GM23338 (cell line): ENCODE measurements around the gene MAT2A. TPM values are rescaled to one million over a fixed set of nuclear protein-coding genes. Genes with fewer than 3 reads are reported as not detected.

Experiments used
- ETS1 ChIP-seq: IDR thresholded peaks from 2 replicates; pipeline ENCODE4 v1.6.1; 2016; ENCODE audit warnings: antibody characterized with exemption
- EZH2 ChIP-seq: fragments of 200-600 bp; sonication (generic); IDR thresholded peaks from one replicate; pipeline ENCODE4 v1.8.0; 2017; ENCODE audit warnings: antibody characterized with exemption, mild to moderate bottlenecking, low read depth; ENCODE audit not compliant: unreplicated experiment
- JUNB ChIP-seq: IDR thresholded peaks from one replicate; pipeline ENCODE4 v1.6.1; 2016; ENCODE audit warnings: antibody characterized with exemption; ENCODE audit not compliant: unreplicated experiment
- POLR2AphosphoS5 ChIP-seq: IDR thresholded peaks from 2 replicates; pipeline ENCODE4 v1.6.1; 2016; ENCODE audit warnings: antibody characterized with exemption, low read depth
- REST ChIP-seq: IDR thresholded peaks from one replicate; pipeline ENCODE4 v1.6.1; 2018; ENCODE audit warnings: antibody characterized with exemption; ENCODE audit not compliant: unreplicated experiment
- STAT1 ChIP-seq: IDR thresholded peaks from one replicate; pipeline ENCODE4 v1.6.1; 2016; ENCODE audit warnings: antibody characterized with exemption; ENCODE audit not compliant: unreplicated experiment
- polyA plus RNA-seq: library from polyadenylated mRNA; unstranded; fragments of >200 nt; fragmentation: Nextera tagmentation; extraction: Ambion mirVana; gene quantifications from 2 replicates; pipeline ENCODE4 v1.2.1, GENCODE V29; 2016
- small RNA-seq: library from RNA; depleted of rRNA; stranded (forward); fragments of <200 nt; gene quantifications from one replicate; pipeline ENCODE3, GENCODE V24; 2014; ENCODE audit warnings: low replicate concordance
- total RNA-seq: library from RNA; depleted of rRNA; stranded (reverse); fragments of >200 nt; shearing (Covaris generic); gene quantifications from 2 replicates; pipeline ENCODE4 v1.2.3, GENCODE V29; 2014; rRNA removed

Gene MAT2A
- total and polyA plus RNA-seq, 2 experiments from 2014 or later, result 105 to 232 TPM

GRCh38 chr2:85593023-85593422 lies 54.1 kb downstream of the MAT2A start (continued):
- no peak for TF ChIP-seq REST
- TF ChIP-seq JUNB, result no peak
- TF ChIP-seq ETS1, result no peak
- TF ChIP-seq POLR2AphosphoS5, result no peak
- no peak for TF ChIP-seq STAT1
- TF ChIP-seq EZH2, result no peak

Small RNA genes within 50 kb of the gene (small RNA-seq; reads per million reads assigned to genes)
- not detected for gene RN7SL126P

Other genes with a start within 250 kb of the MAT2A start
- 48.3 and 49.4 TPM in 2 replicates for gene TGOLN2, start 211.2 kb upstream of the MAT2A start, total RNA-seq
- gene TGOLN2, start 211.2 kb upstream of the MAT2A start, polyA plus RNA-seq, result 17.8 and 20.8 TPM in 2 replicates
- 12.5 and 16.4 TPM in 2 replicates for gene RETSAT, start 184.6 kb upstream of the MAT2A start, total RNA-seq
- 2.3 and 2.6 TPM in 2 replicates for gene RETSAT, start 184.6 kb upstream of the MAT2A start, polyA plus RNA-seq
- 7.1 and 8.9 TPM in 2 replicates for gene ELMOD3, start 184.4 kb upstream of the MAT2A start, total RNA-seq
- 5.9 and 8.6 TPM in 2 replicates for gene ELMOD3, start 184.4 kb upstream of the MAT2A start, polyA plus RNA-seq
- gene CAPG, start 128.8 kb upstream of the MAT2A start, total RNA-seq, result 75.2 and 88.7 TPM in 2 replicates
- gene CAPG, start 128.8 kb upstream of the MAT2A start, polyA plus RNA-seq, result 104 and 115 TPM in 2 replicates
- gene SH2D6, start 120.5 kb upstream of the MAT2A start, total RNA-seq, result not detected in 2 replicates
- gene SH2D6, start 120.5 kb upstream of the MAT2A start, polyA plus RNA-seq, result 0.26 and 0.37 TPM in 2 replicates
- 30.8 and 36.2 TPM in 2 replicates for gene GGCX, start 22.3 kb downstream of the MAT2A start, total RNA-seq
- gene GGCX, start 22.3 kb downstream of the MAT2A start, polyA plus RNA-seq, result 14.4 and 15.3 TPM in 2 replicates
- gene VAMP8, start 38.4 kb downstream of the MAT2A start, total RNA-seq, result 16.3 and 17.4 TPM in 2 replicates
- gene VAMP8, start 38.4 kb downstream of the MAT2A start, polyA plus RNA-seq, result 71.7 and 73.0 TPM in 2 replicates
- 0.87 and 2.6 TPM in 2 replicates for gene VAMP5, start 45.3 kb downstream of the MAT2A start, total RNA-seq
- 5.5 and 7.8 TPM in 2 replicates for gene VAMP5, start 45.3 kb downstream of the MAT2A start, polyA plus RNA-seq
- 114 and 145 TPM in 2 replicates for gene RNF181, start 56.6 kb downstream of the MAT2A start, total RNA-seq
- 260 and 276 TPM in 2 replicates for gene RNF181, start 56.6 kb downstream of the MAT2A start, polyA plus RNA-seq
- gene TMEM150A, start 63.5 kb downstream of the MAT2A start, total RNA-seq, result 10.1 and 16.4 TPM in 2 replicates
- 21.4 and 27.9 TPM in 2 replicates for gene TMEM150A, start 63.5 kb downstream of the MAT2A start, polyA plus RNA-seq
- gene C2orf68, start 72.9 kb downstream of the MAT2A start, total RNA-seq, result 26.8 and 32.4 TPM in 2 replicates
- gene C2orf68, start 72.9 kb downstream of the MAT2A start, polyA plus RNA-seq, result 76.4 and 81.2 TPM in 2 replicates
- 103 and 111 TPM in 2 replicates for gene USP39, start 77.0 kb downstream of the MAT2A start, total RNA-seq
- 60.8 and 63.3 TPM in 2 replicates for gene USP39, start 77.0 kb downstream of the MAT2A start, polyA plus RNA-seq
- not detected in 2 replicates for gene SFTPB, start 129.0 kb downstream of the MAT2A start, total RNA-seq
- gene SFTPB, start 129.0 kb downstream of the MAT2A start, polyA plus RNA-seq, result 0.06 TPM in 1 of 2 replicates, not detected in the other
- gene GNLY, start 155.2 kb downstream of the MAT2A start, total RNA-seq, result not detected in 2 replicates
- gene GNLY, start 155.2 kb downstream of the MAT2A start, polyA plus RNA-seq, result not detected in 2 replicates
- 0.62 and 0.97 TPM in 2 replicates for gene ATOH8, start 214.8 kb downstream of the MAT2A start, total RNA-seq
- 0.11 and 0.45 TPM in 2 replicates for gene ATOH8, start 214.8 kb downstream of the MAT2A start, polyA plus RNA-seq